ENCODE data around the gene IFNA5. TPM values are rescaled to one million over a fixed set of nuclear protein-coding genes. Genes with fewer than 3 reads are reported as not detected.

The IFNA5 gene
- not detected in 2 replicates for polyA plus RNA-seq
- not detected in 2 replicates for polyA minus RNA-seq

DNA sequence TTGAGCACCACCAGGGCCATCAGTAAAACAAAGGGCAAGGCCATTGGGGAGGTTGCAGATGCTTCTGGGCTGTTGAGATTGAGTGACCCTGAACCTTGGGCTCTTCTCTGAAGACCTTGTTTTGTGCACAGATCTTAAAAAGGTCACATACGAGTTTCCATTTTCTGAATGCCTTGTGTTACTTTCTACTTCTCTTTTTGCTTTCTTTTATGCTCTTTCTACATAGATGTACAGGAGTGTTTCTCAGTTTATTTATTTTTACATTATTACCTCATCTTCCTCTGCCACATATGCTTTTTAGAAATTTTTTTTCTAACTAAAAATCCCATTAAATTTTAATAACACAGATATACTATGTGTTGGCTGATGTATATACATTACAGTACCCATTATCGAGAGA is at the start of gene IFNA5:
TSS of gene IFNA5 (minus strand) at position 101 of the 400 bp plus-strand sequence. CDS start at position 44, 57 bp downstream.
- no peaks in the 10 kb centered on the region for H3K36me3 ChIP-seq (ENCODE audit: insufficient read depth, low read length)
- H3K9me2 ChIP-seq (ENCODE audit: insufficient read depth, low read length), result no peaks in the 10 kb centered on the region
- H4K20me1 ChIP-seq (ENCODE audit: insufficient read depth), result no peaks in the 10 kb centered on the region
- H3K9me3 ChIP-seq (ENCODE audit: low read length), result no peaks in the 10 kb centered on the region
- H3K4me2 ChIP-seq (ENCODE audit: low read length), result no peak within 1 kb of the TSS
- H3K27me3 ChIP-seq (ENCODE audit: insufficient read depth, low read depth, low read length), result no peaks in the 10 kb centered on the region
- H3K79me2 ChIP-seq (replicated peaks; ENCODE audit: insufficient read depth, low read length), result no peaks in the 10 kb centered on the region
- H3K27ac ChIP-seq (ENCODE audit: low read length), result no peak within 1 kb of the TSS
- no peak within 1 kb of the TSS for H3K4me3 ChIP-seq (ENCODE audit: low read length)
- no peak within 1 kb of the TSS for H2AFZ ChIP-seq (ENCODE audit: low read depth, low read length)
- TF ChIP-seq REST (IDR thresholded peaks at IDR 0.05; ENCODE audit: borderline replicate concordance) (no peak), RAD21 (conservative IDR thresholded peaks at IDR 0.05) (no peak), TAF1 (IDR thresholded peaks at IDR 0.05; ENCODE audit: low read depth) (no peak), CTCF (IDR thresholded peaks at IDR 0.05; ENCODE audit: poor library complexity, severe bottlenecking) (no peak), EZH2 (IDR thresholded peaks at IDR 0.05; ENCODE audit: borderline replicate concordance, insufficient read depth, low read length, poor library complexity, severe bottlenecking) (no peak), EP300 (conservative IDR thresholded peaks at IDR 0.05; ENCODE audit: poor library complexity, severe bottlenecking) (no peak), POLR2AphosphoS5 (IDR thresholded peaks at IDR 0.05) (no peak), MXI1 (conservative IDR thresholded peaks at IDR 0.05; ENCODE audit: poor library complexity, severe bottlenecking) (no peak), SMC3 (conservative IDR thresholded peaks at IDR 0.05; ENCODE audit: poor library complexity) (no peak)
- H3F3A ChIP-seq (ENCODE audit: insufficient read depth, low read length, poor library complexity, severe bottlenecking), result no peaks in the 10 kb centered on the region
- H3K9ac ChIP-seq (ENCODE audit: low read length), result no peak within 1 kb of the TSS

GRCh38 chr9:21350787-21351186 is 45.7 kb upstream of the IFNA5 start, which contains the start of gene IFNA6:
TSS of gene IFNA6 (minus strand) at chr9:21350887. CDS start at chr9:21350887, 0 bp downstream.
- H4K20me1 ChIP-seq (ENCODE audit: insufficient read depth), result no peaks in the 10 kb centered on the region
- no peaks in the 10 kb centered on the region for H3K9me2 ChIP-seq (ENCODE audit: insufficient read depth, low read length)
- no peaks in the 10 kb centered on the region for H3K9me3 ChIP-seq (ENCODE audit: low read length)
- H3K27ac ChIP-seq (ENCODE audit: low read length), result no peak within 1 kb of the TSS
- H3K79me2 ChIP-seq (replicated peaks; ENCODE audit: insufficient read depth, low read length), result no peaks in the 10 kb centered on the region
- no peaks in the 10 kb centered on the region for H3K27me3 ChIP-seq (ENCODE audit: insufficient read depth, low read depth, low read length)
- TF ChIP-seq REST (IDR thresholded peaks at IDR 0.05; ENCODE audit: borderline replicate concordance), result no peak
- TF ChIP-seq RAD21 (conservative IDR thresholded peaks at IDR 0.05), result no peak
- TF ChIP-seq EZH2 (IDR thresholded peaks at IDR 0.05; ENCODE audit: borderline replicate concordance, insufficient read depth, low read length, poor library complexity, severe bottlenecking), result no peak
- no peak for TF ChIP-seq SMC3 (conservative IDR thresholded peaks at IDR 0.05; ENCODE audit: poor library complexity)
- TF ChIP-seq EP300 (conservative IDR thresholded peaks at IDR 0.05; ENCODE audit: poor library complexity, severe bottlenecking), result no peak
- no peak for TF ChIP-seq CTCF (IDR thresholded peaks at IDR 0.05; ENCODE audit: poor library complexity, severe bottlenecking)
- TF ChIP-seq TAF1 (IDR thresholded peaks at IDR 0.05; ENCODE audit: low read depth), result no peak
- no peak for TF ChIP-seq POLR2AphosphoS5 (IDR thresholded peaks at IDR 0.05)
- TF ChIP-seq MXI1 (conservative IDR thresholded peaks at IDR 0.05; ENCODE audit: poor library complexity, severe bottlenecking), result no peak
- no peak within 1 kb of the TSS for H2AFZ ChIP-seq (ENCODE audit: low read depth, low read length)
- no peaks in the 10 kb centered on the region for H3K36me3 ChIP-seq (ENCODE audit: insufficient read depth, low read length)
- H3K4me2 ChIP-seq (ENCODE audit: low read length), result no peak within 1 kb of the TSS
- H3K4me3 ChIP-seq (ENCODE audit: low read length), result no peak within 1 kb of the TSS
- H3K9ac ChIP-seq (ENCODE audit: low read length), result no peak within 1 kb of the TSS
- no peaks in the 10 kb centered on the region for H3F3A ChIP-seq (ENCODE audit: insufficient read depth, low read length, poor library complexity, severe bottlenecking)

All from neural cell (in vitro differentiated cells).